GM19099 (cell line): ENCODE measurements around the gene XCL2.

Experiments
- POLR2A ChIP-seq: IDR thresholded peaks from 3 replicates; pipeline ENCODE4 v1.6.1; 2011; ENCODE audit warnings: low read depth; ENCODE audit not compliant: insufficient read length; ENCODE audit errors: extremely low read depth

Gene XCL2

DNA sequence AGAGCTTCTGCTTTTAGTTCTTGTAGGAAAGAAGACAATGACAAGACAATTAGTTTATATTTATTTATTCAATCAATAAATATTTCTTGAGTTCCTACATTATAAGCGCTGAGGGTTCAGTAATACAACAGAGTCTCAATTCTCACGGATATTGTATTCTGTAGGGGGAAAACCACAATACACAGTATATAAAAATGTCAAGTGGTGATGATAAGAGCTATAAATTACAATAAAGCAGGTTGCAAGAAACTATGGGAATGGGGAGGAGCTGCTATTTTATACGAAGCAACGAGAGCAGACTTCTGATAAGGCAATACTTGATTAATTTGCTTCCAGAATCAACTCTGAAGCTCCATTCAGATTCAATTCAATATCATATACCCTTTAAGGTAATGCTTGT lies 22.0 kb upstream of the XCL2 start:
- TF ChIP-seq POLR2A = no peak

DNA sequence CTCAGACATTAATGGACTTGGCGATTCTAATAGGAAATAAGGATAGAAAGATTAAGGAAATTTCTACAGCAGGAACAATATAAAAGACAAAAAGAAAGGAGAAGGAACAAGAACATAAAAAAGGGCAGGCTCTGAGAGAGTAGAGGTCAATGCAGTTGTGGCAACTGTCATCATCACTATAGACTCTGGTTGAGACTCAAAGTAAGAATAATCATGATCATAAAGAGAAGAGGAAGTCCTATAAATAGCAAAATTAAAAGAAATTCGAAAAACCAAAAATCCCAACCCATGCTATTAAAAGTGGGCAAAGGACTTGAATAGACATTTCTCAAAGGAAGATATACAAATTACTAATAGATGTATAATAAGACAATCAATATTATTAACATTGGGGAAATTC lies 18.2 kb upstream of the XCL2 start:
- no peak for TF ChIP-seq POLR2A

DNA sequence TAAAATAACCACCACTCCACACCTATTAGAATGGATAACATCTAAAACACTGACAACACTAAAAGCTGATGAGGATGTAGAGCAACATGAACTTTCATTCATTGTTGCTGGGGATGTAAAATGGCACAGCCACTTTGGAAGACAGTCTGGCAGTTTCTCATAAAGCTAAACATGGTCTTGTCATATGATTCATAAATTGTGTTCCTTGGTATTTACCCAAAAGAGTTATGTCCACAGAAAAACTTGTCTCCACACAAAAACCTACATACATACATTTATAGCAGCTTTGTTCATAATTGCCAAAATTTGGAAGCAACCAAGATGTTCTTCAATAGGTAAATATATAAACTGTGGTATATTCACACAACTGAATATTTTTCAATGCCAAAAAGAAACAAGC lies 16.6 kb upstream of the XCL2 start:
- TF ChIP-seq POLR2A = no peak

DNA sequence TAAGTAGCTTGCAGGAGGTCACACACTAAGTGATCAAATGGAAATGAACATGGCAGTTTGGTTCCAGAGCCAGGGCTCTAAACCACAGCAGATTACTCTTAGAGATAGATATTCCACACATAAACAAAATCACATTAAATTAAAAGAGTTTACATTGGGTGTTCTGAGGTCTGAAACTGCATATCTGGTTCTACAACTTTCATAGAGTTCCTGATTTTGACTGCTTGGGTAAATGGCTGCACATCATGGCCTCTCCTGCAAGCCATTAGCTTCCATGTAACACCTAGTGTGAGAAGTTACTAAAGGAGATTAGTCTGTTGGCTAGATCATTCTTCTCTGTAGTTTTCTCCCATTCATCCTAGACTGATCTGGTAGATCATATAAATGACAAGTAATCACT lies 12.8 kb upstream of the XCL2 start:
- TF ChIP-seq POLR2A = no peak

DNA sequence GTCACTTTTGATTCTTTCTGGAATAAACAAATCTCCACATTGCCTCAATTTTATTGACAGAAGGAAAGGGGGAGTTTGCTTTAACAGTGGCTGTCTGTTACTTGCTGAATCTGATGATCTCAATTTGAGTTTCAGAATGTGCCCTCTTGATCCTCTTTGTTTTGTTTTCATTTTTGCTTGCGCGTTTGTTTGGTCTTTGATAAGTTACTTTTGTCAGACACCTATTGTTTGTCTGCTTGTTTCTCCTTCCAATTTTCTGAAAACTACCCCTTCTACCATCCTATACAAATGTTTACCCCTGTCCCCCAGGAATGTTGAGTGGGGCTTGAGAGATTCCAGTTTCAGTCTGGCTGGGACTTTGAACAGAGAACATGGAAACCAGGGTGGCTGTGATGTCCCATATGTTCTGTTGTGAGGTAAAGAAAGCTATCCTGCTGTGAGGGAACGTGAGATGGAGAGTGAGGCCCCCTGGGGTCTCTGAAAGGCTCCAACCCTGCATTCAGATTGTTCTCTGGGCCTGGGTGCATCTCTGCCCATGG lies 11.8 kb upstream of the XCL2 start:
- no peak for TF ChIP-seq POLR2A

DNA sequence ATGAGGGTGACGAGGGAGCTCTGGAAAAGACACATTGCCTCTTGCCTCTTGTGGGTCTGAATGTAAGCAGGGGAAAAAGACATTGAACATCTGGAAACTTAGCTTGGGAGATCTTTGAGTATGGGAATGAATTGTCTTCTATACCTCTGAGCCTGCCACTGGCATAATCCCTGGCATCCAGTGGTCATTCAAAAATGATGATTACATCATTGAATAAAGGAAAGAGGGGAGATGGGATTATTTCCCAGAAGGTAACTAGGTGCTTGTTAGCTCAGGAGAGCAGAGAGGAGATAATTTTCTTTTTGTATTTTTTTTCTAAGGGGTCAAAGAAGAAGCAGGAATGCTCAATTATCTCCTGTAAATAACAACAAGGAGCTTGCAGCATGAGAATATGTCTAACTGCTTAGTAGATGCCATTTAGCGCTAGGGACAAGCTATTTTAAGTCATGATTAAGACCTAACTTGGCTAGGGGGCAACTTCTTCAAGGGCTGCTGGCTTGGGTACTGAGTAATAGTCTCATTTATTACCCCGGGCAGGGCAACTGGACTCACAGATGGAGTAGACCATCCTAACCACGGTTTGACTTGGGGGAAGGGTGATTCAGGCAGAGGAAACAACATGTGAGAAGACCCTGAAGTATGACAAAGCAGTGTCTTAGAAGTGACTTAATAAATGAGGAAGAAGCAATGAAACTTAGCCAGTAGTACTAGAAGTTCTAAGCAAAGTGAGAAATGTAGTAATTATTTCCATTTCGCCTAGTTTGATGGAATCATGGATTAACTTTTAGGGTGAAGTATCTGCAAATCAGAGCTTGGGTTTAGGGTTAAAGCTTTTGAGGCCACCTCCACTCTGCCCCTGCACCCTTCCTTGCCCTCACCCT lies 11.0 kb upstream of the XCL2 start:
- TF ChIP-seq POLR2A = no peak

DNA sequence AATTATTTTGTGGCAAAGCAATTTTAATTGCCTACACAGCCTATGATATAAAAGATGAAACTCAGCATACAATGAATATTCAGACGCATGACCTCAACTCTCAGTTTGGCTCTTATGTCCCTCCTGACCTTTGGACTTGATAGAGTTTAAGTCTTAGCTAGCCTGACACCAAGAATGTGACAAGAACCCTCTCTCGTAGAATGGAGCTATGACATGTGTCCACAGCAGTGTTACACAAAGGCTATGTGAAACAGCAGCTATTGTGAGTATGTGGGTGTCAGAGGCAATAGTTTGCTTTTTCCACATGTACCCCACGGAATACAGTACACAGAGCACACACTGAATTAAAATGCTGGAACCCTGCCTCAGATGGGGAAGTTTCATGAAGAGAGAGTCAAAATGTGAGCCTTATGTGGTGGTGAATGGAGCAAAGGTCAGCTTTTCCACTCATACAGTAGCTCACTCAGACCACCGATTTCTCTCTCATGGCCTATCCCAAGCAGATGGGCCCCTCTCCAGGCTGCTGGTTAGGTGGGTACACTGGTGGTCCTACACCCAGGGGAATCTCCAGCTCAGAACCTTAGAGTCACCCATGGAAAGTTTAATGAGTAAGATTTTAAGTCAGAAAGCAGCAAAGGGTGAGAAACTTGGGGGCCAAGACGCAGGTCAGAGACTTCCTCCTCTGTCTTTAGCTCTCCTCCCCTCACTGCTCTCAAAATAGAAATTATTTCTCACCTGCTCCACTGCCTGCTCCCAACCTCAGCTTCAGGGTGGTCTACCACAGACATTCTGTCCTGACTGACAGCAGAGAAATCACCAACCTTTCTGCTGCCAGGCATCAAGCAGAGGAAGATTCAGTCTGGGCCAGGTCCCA lies 10.1 kb upstream of the XCL2 start:
- TF ChIP-seq POLR2A = no peak

DNA sequence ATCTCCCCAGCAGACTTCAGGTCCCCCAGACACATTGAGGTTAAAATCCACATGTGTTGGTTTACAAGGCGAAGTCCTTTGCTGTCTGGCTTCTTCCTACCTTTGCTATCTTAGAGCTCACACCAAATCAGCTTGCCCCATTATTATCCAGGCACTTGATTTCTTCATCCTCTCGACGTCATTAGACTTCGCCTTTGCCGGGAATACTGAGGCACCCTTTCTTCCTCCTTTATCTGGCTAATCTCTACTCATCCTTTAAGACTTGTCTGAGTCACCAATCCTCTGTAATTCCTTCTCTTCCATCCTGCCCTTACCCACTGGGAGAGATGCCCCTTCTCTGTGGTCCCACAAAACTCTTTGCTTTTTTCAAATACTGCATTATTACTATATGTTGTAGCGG lies 9.2 kb upstream of the XCL2 start:
- TF ChIP-seq POLR2A = no peak

DNA sequence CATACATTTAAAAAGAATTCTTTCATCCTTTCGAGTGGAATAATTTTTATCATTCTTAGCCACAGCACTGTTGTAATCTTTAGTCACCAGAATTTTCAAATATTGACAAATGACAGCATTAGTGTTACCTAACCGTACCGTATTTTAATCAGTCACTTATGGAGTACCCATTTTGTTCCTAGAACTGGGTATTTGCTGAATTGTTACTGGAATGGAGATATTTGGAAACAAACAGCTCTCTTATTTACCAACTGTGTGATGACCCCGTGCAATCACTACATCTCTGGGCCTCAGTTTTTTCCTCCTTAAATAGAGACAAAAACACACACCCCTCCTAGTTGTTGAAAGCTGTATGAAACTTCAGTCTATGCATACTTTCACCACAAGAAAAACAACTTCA lies 7.9 kb upstream of the XCL2 start:
- TF ChIP-seq POLR2A = no peak

DNA sequence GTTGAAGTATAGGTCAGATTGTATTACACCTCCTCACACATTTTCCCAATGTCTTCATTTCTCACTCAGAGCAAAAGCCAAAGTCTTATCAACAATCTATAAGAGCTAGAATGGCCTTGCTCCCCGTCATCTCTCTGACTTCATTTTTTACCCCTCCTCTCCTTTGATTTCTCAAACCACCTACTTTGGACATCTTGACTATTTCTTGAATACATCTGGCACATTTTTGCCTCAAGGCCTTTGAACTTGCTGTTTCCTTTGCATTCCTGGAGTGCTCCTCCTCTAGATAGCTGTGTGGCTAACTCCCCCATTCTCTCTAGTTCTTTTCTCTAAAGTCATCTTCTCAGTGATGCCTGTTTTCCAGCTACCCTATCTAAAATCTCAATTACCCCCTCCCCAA lies 7.2 kb upstream of the XCL2 start:
- TF ChIP-seq POLR2A = no peak

DNA sequence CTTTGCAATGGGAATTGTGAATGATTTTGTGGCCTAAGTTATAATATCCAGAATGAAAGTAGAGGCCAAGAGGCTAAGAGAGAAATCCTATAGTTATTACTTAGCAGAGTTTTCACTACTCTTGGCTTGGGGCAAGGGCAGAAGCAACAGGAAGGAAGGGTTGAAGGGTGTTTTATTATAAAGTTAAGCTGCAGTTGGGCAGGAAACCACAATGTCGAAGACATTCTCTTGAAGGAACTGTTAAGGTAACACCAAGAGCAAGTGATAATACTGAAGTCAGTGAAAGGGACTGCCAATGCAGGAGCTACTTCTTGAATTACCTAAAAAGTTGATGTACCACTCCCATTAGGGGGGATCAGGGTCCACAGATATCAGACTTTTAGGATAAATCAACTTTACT lies 8.3 kb downstream of the XCL2 start:
- no peak for TF ChIP-seq POLR2A

DNA sequence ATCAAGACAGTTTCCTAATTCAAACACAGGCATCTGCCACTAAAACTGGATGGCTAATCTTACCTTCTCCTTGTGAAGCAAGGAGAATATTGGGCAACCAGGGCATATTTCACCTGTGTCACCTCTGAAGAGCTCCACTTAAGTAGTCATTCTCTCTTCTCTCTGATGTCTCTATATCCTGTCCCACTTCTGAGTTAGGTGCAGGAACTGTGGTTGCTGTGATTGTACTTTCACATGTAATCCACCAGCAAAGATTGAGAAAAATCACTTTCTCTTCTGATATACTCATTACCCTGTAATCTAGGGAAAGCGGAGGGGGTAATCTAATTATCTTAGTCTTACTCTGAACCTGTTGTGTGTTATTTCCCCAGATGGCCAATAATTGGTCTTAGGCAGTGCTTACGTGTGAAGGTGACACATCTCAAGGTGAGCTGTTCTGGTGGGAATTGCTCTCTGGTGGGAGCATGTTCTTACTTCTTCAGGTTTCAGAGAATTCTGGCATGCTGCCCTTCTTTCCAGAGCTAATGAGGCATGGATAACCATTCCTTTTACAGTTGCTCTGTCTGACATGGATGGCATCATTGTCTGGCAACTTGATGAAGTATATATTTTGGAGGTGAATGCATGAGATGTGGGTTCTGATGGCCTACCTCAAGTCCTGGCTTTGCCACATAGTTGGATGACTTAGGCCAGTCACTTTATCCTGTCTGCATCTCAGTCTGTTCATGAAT lies 12.0 kb downstream of the XCL2 start:
- no peak for TF ChIP-seq POLR2A

DNA sequence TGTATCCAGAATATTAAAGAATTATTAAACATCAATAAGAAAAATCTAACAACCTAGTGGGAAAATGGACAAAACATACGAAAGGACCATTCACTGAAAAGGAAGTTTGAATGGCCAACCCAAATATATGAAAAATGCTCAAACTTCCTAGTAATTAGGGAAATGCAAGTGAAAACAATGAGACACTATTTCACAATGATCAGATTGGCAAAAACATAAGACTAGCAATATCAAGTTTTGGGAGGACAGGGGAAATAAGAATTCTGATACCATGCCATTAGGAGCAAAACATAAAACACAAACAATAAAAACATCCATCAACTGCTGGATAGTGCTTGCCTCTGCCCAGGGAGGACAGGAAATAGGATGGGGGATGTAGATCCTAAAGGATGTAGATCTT lies 14.3 kb downstream of the XCL2 start:
- TF ChIP-seq POLR2A = no peak

DNA sequence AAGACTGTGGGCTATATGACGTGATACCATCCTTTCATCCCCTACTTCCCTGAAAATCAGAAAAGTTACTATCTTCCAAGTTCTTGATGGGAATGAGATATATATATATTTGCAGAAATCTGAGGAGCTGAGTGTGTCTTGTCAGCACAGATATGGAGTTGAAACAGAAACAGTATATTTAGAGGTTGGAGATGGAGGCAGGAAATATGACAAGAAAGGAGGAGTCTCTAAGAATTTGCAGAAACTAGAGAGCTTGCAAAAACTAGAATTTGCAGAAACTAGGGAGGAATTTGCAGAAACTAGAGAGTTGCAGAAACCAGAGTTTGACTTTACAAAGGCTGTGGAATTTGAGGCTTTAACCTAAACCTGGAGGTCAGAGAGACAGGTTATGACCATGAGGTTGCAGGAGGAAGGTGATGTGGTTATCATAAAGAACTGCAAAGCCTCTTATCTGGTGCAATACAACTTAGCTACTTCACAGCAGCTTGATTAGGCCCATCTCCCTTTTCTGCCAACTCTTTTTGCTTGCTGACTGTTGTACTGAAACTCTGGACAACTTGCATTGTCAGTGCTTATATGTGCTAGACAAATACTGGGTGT lies 22.3 kb downstream of the XCL2 start:
- TF ChIP-seq POLR2A = no peak

DNA sequence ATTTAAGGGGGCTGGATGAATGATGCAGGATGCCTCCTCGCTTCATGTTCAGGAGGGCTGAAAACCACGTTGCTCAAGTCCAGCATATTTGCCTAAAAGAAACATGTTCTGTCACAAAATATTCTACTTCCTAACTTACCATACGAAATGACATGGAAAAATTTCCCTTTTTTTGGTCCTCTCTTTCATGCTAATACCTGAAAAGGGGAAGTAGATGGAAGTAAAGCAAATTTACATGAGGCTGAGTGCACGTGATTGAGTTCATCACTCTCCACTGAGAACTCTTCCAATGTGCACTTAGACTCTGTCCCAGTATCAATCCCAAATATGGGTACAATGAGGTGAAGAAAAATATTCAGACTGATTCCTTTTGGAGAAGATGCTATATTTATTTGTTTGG lies 23.0 kb downstream of the XCL2 start:
- TF ChIP-seq POLR2A = no peak

DNA sequence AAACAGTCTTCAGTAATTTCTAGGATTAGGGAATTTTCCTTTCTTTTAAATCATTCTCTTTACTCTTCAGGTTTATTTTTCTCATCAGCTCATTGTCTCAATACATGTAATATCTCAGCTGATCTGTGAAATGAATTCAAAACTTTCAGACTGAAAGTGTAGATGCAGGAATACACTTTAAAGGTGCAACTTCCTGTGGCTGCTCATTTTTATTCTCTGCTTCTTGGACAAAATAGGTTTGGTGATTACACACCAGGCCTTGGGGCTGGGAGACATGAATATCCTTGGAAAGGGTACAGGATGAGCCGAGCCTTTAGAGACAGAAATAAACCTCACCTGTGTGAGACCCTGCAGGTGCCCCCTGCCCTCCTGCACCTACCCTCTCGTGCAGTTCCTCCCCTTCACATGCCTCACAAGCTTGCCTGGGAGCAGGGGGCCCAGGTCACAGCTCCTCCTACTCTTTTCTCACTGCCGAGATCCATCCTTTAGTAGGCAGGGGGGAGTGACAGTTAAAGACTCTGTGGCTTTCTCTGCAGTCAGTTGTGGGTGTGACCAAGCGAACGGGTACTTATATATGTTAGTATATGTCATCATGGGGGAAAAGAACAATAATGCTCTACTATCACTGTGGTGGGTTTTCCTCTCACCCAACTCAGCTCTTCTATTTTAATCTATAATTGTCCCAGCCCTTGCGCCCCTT lies 23.6 kb downstream of the XCL2 start:
- TF ChIP-seq POLR2A = no peak
